Calu3 (cell line): ENCODE results near the gene ATP8B3. TPM values are rescaled to one million over a fixed set of nuclear protein-coding genes. Genes with fewer than 3 reads are reported as not detected.

Experiments
- BruUV-seq: library from RNA; stranded (reverse); fragments of 400-500 nt; replicated peaks from 2 replicates; lab custom pipeline; 2021; lab: Mats Ljungman, UMichigan
- CTCF ChIA-PET: fragments of 300-600 bp; sonication (Branson Sonifier 250); formaldehyde crosslinking; loops from one replicate; lab custom pipeline; 2022; ENCODE audit warnings: antibody characterized with exemption; lab: Charles Lee
- DNase-seq: peaks from one replicate; pipeline ENCODE4 v3.0.0; 2022
- H3K27ac Mint-ChIP-seq: one replicate; pipeline ENCODE4 v1.8.0; 2022; ENCODE audit warnings: mixed read lengths; ENCODE audit not compliant: unreplicated experiment
- H3K27me3 Mint-ChIP-seq: one replicate; pipeline ENCODE4 v1.8.0; 2022; ENCODE audit warnings: mixed read lengths; ENCODE audit not compliant: unreplicated experiment
- H3K36me3 Mint-ChIP-seq: one replicate; pipeline ENCODE4 v1.8.0; 2022; ENCODE audit warnings: mild to moderate bottlenecking, moderate library complexity, mixed read lengths; ENCODE audit not compliant: insufficient read depth, unreplicated experiment
- H3K4me1 Mint-ChIP-seq: one replicate; pipeline ENCODE4 v1.8.0; 2022; ENCODE audit warnings: mild to moderate bottlenecking, low read depth, mixed read lengths; ENCODE audit not compliant: unreplicated experiment
- H3K4me3 Mint-ChIP-seq: one replicate; pipeline ENCODE4 v1.8.0; 2022; ENCODE audit warnings: mild to moderate bottlenecking, low read depth, moderate library complexity, mixed read lengths; ENCODE audit not compliant: unreplicated experiment
- H3K9me3 Mint-ChIP-seq: one replicate; pipeline ENCODE4 v1.8.0; 2022; ENCODE audit warnings: low read depth, mixed read lengths; ENCODE audit not compliant: unreplicated experiment
- CTCF ChIP-seq: fragments of 200-600 bp; IDR thresholded peaks from one replicate; pipeline ENCODE4 v1.8.0; 2022; ENCODE audit warnings: antibody characterized with exemption; ENCODE audit not compliant: unreplicated experiment
- intact Hi-C: fragments of 100-400 bp; cut with micrococcal nuclease; formaldehyde crosslinking; loops from one replicate; pipeline ENCODE4 v1.10.0; 2022; ENCODE audit not compliant: unreplicated experiment
- total RNA-seq: library from RNA; stranded (reverse); gene quantifications from 2 replicates; pipeline ENCODE4 v1.2.3, GENCODE V29; 2022

Gene ATP8B3
- total RNA-seq, 1 experiment from 2014 or later, result 6.7 TPM

DNA sequence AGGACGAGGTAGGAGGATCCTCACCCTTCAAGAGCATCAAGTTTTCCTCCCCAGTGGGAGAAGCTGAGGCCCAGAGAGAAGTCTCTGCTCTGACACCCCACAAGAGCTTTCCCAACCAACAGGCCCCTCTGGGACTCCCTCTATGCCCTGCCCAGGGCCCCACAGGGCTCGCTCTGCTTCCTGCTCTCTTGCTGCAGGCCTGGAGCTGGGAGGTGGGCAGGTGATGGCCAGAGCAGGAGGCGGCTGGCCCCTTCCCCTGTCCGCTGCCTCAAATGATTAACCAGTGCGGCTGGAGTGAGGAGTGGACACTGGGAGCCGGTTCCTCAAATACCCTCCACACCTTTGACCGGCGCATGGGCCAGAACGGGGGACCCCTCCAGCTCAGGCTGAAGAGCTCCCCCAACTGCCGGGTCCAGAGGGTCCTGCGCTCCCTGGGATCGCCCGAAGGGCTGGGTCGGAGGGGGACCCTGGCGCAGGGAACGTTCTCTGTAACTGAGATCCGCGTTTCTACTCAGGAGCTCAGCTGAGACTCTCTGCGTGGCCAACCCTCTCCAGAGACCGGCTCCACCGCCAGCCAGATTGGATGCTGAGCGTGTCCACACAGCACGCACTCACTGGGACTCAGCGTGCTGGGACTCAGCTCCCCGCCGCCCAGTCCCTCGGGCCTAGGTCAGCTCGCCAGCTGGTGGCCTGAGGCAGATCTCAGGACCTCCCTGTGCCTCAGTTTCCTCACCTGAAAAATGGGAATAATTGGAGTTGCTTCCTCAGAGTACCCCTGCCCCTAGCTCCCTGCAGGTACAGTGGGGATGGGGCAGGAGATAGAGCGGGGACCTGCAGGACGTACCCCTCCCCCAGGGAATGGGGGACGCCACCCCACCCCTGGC is 65.4 kb downstream of the ATP8B3 start:
- DNase-seq, result peak; percentile 67
- TSS peak; percentile 49 for BruUV-seq

DNA sequence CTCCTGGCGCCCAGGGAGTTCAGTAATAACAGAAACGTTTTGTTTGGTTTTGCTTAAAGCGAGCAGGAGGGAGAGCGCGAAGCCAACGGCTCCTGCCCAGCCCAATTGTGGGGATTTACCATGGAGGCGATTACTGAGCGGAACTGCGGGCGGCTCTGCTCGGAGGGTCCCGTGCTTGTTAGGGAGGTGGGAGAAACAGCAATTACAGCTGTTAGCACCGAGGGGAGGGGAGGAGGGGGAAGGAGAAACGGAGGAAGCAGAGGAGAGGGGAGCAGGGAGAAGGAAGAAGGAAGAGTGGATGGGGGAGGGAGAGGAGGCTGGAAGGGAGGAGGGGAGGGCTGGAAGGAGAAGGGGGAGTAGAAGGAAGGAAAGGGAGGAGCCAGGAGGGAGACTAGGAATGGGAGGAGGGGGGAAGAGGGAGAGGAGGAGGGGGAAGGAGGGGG is 66.5 kb downstream of the ATP8B3 start:
- Mint-ChIP-seq H3K4me3 (no peak overlapping the region), H3K27ac (no peak overlapping the region), H3K36me3 (peaks cover 36% of the 10 kb centered on the region), H3K27me3 (no peaks in the 10 kb centered on the region), H3K4me1 (no peaks in the 10 kb centered on the region), H3K9me3 (no peaks in the 10 kb centered on the region)
- intact Hi-C loops, result no loop called here
- CTCF ChIA-PET, result no interaction called here
- no peak for DNase-seq
- no peak for TF ChIP-seq CTCF
- BruUV-seq, result no TSS peak

More for the DNA sequence above, 65.4 kb downstream of the ATP8B3 start:
- no peaks in the 10 kb centered on the region for H3K4me1 Mint-ChIP-seq
- H3K4me3 Mint-ChIP-seq, result peak overlapping the region; percentile 64
- H3K36me3 Mint-ChIP-seq, result peaks cover 36% of the 10 kb centered on the region
- no peaks in the 10 kb centered on the region for H3K9me3 Mint-ChIP-seq
- intact Hi-C loops, result no loop called here
- peak overlapping the region; percentile 91 for H3K27ac Mint-ChIP-seq
- CTCF ChIA-PET, result interaction anchor here (0.6 to 2.0 kb wide), 6 partner anchors 9 to 1174 kb away, joined by 3 to 11 read pairs (median 4); partner anchors contain the start of gene BSG
- TF ChIP-seq CTCF, result no peak
- H3K27me3 Mint-ChIP-seq, result no peaks in the 10 kb centered on the region

GRCh38 chr19:1744822-1745563 is 67.1 kb downstream of the ATP8B3 start:
- Mint-ChIP-seq H3K9me3 (no peaks in the 10 kb centered on the region), H3K27ac (no peak overlapping the region), H3K4me3 (no peak overlapping the region), H3K4me1 (no peaks in the 10 kb centered on the region), H3K36me3 (peaks cover 33% of the 10 kb centered on the region), H3K27me3 (no peaks in the 10 kb centered on the region)
- no peak for DNase-seq
- intact Hi-C loops, result no loop called here
- TF ChIP-seq CTCF, result no peak
- CTCF ChIA-PET, result no interaction called here
- TSS peak; percentile 38 for BruUV-seq

DNA sequence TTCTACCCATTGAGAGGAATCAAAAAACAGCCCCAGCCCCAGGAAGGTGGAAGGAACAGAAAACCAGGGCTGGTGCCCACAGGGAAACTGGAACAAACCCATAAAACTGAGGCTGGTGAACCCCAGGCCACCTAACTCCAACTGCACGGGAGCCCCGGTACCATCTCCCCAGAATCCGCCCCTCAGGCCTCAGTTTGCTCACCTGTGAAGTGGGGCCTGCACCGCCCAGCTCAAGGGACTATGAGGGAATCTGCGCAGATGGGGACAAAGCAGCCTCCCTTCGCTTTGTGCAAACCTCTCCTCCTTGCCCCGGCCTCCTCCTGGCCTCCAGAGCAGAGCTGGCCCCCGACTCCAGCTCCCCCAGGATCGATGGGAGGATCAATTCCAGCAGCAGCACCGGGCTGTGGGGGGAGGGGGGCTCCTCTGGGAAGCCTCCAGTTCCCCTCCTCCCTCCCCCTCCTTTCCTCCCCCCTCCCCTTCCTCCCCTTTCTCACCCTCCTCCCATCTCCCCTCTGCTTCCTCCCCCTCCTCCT is 67.9 kb downstream of the ATP8B3 start:
- intact Hi-C loops, result no loop called here
- no peaks in the 10 kb centered on the region for H3K9me3 Mint-ChIP-seq
- no peak overlapping the region for H3K27ac Mint-ChIP-seq
- H3K4me1 Mint-ChIP-seq, result no peaks in the 10 kb centered on the region
- no peak for TF ChIP-seq CTCF
- CTCF ChIA-PET, result no interaction called here
- no peak for DNase-seq
- H3K27me3 Mint-ChIP-seq, result no peaks in the 10 kb centered on the region
- no peak overlapping the region for H3K4me3 Mint-ChIP-seq
- BruUV-seq, result no TSS peak
- peaks cover 31% of the 10 kb centered on the region for H3K36me3 Mint-ChIP-seq
